Measurements from ENCODE around the gene BTK.
"Not testable (repeated sequence)": the region's sequence is repeated elsewhere in the genome, so short reads cannot be mapped to it uniquely, and the experiment has no call there.

The BTK gene

GRCh38 chrX:101326600-101326999, 59.4 kb downstream of the BTK start:
- not testable (repeated sequence) for DNase-seq

DNA sequence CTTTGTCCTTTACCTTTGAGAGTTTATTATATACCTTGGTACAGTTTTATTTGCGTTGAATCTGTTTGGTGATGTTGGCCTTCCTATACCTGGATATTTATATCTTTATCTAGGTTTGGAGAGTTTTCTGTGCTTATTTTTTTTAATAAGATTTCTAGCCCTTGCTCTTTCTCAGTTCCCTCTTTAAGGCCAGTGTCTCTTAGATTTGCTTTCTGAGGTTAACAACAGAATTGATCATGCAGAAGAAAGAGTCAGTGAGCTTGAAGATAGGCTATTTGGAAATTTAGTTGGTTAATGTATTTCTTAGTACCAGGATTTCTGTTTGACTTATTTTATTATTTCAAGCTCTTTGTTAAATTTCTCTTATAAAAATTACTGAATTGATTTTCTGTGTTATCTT, 82.2 kb downstream of the BTK start:
- no peak for DNase-seq
